GM19025 (cell line): ENCODE data around the gene RNF187.

Experiments used
- ATAC-seq: cut with Tn5 transposase; IDR thresholded peaks from one replicate; pipeline ENCODE4 v1.9.1; 2021; ENCODE audit warnings: mild to moderate bottlenecking, low read depth, moderate library complexity; ENCODE audit not compliant: unreplicated experiment

The RNF187 gene

DNA sequence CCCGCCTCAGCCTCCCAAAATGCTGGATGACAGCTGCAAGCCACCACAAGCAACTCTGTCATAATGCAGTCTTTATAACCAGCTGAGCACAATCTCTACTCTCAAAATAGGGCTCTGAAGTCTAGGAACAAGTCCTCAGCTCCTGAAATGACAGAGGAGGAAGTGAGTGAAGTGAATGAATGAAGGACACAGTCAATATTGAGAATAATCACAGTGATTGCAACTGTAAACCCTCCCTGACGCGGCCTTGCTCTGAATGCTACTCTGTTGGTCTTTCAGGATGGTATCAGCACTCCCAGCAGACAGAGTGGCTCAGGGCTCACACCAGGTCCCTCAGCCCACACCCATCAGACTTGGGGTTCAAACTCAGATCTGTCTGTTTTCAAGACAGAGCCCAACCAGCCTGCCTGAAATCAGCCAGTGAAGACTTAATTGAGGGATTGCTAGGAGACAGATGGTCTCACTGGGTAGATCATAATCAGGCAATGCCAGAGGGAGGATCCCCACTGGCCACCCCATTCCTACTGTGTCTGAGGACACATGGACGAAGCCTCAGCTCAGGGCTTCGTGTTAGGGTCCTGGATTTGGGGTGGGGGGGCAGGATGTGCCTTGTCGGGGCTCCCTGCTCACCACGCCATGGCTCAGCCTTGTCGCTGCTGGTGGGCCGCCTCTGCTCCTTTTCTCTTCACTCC, 20.9 kb downstream of the RNF187 start:
- ATAC-seq = no peak

DNA sequence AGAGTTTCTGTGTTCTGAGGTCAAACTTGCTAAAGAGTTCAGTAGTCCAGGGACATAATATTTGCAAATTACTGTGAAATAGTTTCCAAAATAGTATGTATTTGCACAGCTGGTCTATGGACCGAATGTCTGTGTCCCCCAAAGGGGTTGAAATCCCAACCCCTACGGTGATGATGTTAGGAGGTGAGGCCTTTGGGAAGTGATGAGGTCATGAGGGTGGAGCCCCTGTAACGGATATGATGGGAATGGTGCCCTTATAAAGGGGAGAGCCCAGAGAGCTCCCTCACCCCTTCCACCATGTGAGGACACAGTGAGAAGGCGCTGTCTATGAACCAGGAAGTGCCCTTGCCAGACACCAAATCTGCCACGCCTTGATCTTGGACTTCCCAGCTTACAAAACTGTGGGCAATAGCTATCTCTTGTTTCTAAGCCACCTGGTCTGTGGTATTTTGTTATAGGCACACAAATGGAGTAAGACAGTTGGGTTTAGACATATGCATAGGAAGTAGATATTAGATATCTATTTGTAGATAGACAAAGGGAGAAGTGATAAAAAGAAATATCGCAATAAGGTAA, 21.7 kb downstream of the RNF187 start:
- ATAC-seq = no peak

DNA sequence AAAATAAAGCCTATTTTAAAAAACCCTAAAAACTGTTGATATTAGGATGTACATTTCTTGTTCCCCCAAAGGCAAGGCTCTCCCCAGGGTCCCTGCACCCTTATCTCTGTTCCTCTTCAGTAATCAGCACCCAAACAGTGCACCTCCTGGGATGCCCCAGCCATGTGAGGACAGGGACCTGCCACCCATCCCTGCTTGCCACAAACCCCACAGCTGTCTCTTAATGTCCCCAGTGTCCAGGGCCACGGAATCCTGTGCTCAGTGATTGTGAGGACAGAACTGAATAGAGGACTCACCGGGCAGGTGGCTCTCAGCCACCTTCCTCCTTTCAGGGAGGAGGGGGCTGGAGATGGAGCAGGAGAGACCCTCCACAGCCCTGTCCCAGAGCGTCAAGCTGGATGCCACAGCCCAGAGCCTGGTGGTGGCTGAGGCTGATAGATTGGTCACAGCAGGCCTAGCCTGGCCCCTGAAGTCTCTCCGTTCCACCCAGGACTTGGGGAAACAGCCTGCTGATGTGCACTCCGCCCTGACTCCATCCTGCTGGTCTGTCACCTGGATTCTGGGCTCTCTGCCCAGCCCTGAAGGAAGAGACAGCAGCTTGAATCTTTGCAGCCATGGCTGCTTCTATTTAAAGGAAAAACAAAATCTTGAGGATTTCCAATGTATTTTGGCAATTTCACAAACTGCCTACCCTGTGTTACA, 23.1 kb downstream of the RNF187 start:
- ATAC-seq = no peak

DNA sequence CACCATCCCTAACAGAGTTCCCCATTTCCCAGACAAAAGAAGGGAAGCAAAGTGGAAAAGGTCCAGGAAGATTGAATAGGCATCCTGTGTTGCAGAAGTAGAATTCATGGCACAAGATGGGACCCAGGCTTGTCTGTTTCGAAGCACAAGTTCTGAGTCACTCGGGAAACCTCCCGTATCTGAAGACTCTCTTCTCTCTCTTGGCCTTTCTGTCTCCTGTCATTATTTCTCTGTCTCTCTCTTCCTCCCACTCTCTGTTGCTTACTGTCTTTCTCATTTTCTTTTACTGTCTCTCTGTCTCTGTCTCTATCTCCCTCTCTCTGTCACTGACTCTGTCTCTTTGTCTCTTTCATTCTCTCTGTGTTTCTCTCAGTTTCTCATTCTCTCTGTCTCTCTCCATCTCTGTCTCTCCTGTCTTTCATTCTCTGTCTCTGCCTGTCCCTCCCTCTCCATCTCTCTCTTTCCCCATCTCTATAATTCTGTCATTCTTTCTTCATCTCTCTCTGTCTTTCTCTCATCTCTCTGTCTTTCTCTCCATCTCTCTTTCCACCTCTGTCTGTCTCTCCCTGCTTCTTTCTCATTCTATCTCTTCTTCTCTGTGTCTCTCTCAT, 23.7 kb downstream of the RNF187 start:
- no peak for ATAC-seq

DNA sequence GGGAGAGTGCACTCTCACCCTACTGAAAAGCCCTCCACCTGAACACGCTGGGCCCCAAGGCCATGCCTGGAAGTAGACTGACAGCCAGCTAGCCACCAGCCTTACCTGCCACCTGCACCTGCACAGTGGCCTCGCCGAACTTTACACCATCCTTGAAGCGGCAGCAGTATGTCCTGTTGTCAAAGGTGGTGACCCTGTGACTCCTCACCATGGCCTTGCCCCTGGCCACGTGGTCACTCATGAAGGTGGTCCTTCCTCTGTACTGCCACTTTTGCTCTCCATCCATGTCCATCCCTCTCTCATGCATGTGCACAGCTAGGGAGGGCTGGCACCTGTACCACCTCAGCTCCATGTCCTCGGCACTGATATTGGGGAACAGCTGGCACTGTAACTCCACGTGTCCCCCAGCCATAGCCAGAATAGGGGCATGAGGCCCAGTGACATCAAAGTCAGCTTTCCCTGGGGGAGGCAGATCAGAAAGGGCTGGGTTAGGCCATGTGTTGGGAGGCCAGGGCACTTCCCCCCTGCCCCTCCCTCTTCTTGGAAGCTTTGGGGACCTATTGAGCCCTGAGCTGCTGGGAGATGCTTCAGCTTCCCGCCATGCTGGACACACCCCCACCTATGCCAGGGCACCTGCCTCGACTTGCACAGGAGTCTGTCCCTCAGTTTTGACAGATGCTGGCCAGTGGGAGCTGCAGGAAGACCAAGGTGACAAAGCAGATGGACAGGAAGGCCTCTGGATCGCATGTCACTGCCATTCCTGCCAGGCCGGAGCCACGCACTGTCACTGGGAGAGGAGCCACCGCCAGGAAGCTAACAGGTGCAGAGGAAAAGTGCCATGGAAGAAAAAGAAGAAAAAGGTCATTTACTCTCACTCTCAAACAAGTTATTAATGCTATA, 24.6 kb downstream of the RNF187 start:
- no peak for ATAC-seq

DNA sequence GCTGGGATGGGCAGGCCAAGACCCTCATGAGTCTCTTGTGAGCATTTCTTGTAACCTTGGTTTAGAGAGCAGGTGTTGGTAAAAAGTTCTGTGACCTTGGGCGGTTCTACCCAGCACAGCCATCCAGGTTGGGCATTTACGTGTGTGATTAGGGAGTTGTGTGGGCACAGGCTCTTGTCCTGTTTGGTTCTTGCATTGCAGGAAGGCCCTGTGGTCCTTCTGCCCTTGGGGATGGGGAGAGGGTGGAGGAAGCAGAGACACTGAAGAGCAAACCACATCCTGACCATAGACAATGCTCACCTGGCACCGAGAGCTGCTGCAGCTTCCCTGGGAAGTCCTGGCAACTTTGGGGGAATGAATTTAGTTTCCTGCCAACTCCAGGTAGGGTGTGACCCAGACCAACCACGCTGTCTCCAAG, 25.6 kb downstream of the RNF187 start:
- no peak for ATAC-seq

DNA sequence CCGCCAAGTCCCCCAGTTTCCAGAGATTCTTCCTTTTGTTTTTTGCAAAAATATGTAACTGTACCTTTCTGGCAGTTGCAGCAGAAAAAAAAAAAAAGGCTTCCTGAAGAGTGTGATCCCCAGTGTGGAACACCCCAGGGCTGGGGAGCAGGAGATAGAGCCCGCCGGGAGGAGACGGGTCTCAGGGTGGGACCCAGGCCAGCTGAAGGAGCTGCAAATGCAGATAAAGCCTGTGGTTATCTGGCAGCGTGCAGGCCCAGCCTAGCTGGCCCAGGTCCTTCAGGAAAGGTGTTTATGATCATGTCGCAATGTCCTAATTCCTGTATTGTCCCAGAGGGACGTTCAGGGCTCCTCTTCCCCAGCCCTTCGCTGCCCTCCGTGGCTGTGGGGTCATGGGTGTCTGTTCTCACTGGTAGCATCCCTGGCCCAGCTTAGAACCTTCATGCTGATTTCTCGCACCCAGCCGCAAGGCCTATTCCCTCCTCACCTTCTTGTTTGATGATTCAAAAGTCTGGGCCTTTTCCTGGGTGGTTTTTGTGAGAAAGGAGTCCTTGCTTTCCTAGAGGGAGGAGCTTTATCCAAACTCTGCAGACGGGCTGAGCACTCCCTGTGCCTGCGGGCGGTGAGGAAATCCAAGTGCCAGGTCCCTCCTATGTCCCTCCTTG, 26.2 kb downstream of the RNF187 start:
- no peak for ATAC-seq

DNA sequence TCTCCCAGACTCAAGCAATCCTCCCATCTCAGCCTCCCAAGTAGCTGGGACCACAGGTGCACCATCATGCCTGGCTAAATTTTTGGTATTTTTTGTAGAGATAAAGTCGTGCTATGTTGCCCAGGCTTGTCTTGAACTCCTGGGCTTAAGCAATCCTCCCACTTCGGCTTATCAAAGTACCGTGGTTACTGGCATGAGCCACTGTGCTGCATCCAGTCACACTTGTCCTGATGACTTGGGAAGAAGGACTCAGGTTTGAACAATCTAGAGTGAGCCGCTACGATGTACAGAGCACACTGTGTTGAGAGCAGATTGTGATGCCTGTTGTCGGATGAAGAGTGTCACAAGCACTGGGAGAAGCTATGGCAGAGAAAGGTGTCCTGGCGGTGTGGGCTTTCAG, 27.2 kb downstream of the RNF187 start:
- ATAC-seq = no peak

DNA sequence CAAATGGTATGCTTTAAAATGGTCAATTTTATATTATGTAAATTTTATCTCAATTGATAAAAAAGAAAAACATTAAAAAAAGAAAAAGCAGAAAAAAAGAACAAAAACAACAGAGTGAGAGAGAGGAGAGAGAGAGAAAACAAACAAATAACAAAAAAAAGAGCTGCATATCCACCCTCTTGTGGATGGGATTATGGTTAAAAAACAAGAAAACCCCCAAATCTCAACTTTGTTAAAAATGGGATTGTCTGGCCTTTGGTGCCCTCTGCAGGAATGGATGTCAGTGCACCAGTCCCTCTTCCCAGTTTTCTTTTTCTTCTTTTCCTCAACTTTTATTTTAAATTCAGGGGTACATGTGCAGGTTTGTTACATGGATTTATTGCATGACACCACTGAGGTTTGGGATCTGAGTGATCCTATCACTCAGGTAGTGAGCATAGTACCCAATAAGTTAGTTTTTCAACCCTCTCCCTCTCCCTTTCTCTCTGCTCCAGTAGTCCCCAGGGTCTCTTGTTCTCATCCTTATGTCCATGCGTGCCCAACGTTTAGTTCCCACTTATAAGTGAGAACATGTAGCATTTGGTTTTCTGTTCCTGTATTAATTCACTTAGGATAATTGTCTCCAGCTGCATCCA, 28.1 kb downstream of the RNF187 start:
- no peak for ATAC-seq

DNA sequence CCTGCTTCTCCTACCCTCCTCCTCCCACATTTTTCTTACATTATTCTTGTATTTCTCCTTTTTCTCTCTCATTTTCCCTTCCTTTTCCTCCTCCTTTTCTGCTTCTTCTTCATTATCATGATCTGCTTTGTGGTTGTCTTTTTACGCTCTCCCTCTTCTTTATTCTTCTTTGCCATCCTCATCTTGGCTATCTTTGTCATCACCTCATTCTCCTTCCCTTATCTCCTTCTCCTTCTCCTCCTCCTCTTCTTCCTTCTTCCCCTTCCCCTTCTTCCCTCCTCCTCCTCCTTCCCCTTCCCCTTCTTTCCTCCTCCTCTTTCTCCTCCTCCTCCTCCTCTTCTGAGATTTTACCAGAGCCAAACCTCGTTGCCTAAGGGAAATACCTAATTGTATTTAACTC, 30.5 kb downstream of the RNF187 start:
- ATAC-seq = no peak

DNA sequence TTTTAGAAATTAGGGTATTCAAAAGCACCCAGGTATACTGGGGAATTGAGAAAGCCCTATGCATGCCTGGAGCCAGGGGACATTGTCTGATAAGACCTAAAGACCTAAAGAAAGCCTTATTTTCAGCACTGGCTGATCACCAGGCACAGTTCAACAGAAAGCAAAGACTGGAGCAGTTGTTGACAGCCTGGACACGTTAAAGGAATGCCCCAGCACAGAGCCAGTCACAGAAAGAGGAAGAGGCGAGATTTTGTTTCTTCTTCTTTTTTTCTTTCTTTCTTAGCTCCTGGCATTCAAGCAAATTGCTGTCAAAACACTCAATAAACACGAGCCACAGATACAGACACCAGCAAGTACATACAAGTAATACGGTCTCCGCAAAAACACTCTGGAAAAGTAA, 40.4 kb downstream of the RNF187 start:
- ATAC-seq = no peak

DNA sequence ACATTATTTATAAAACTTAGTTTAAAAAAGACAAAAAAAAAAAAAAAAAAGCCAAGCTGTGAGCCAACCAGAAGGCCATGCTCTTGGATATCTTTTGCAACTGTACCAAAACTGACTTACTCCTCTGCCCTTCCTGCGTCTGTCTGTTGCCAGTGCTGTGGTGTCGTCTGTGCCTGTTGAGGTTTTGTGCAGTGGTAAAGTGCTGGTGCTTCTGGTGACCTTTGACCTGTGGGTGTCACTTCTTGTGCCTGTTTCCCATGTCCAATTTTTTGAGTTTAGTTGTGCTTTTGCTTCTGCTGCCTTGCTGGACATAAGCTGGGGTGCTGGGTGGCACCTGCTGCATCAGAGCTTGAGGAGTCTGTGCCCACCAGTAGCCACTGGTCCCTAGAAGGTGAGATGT, 41.4 kb downstream of the RNF187 start:
- ATAC-seq = no peak

DNA sequence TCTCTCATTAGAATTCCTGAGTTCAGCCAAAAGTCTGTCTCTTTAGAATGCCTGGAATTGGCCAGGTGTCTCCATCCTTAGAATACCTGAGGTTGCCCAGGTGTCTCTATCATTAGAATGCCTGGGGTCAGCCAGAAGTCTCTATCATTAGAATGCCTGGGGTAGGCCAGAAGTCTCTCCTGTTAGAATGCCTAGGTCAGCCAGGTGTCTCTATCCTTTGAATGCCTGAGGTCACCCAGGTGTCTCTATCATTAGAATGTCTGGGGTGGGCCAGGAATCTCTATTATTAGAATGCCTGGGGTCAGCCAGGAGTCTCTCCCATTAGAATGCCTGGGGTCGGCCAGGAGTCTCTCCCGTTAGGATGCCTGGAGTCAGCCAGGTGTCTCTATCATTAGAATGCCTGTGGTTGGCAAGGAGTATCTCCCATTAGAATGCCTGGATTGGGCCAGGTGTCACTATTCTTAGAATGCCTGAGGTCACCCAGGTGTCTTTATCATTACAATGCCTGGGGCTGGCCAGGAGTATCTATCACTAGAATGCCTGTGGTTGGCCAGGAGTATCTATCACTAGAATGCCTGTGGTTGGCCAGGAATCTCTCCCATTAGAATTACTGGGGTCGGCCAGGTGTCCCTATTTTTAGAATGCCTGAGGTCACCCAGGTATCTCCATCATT, 43.0 kb downstream of the RNF187 start:
- no peak for ATAC-seq

DNA sequence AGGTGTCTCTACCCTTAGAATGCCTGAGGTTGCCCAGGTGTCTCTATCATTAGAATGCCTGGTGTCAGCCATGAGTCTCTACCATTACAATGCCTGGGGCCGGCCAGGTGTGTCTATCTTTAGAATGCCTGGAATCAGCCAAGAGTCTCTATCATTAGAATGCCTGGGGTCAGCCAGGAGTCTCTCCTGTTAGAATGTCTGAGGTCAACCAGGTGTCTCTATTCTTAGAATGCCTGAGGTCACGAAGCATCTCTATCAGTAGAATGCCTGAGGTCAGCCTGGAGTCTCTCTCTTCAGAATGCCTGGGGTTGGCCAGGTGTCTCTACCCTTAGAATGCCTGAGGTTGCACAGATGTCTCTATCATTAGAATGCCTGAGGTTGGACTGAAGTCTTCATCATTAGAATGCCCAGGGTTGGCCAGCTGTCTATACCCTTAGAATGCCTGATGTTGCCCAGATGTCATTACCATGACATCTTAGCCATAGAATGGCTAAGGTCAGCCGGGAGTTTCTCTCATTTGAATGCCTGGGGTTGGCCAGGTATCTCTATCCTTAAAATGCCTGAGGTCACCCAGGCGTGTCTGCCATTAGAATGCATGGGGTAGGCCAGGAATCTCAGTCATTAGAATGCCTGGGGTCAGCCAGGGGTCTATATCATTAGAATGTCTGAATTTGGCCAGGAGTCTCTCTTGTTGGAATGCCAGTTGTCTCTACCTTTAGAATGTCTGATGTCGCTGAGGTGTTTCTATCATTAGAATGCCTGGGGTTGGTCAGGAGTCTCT, 44.0 kb downstream of the RNF187 start:
- no peak for ATAC-seq

DNA sequence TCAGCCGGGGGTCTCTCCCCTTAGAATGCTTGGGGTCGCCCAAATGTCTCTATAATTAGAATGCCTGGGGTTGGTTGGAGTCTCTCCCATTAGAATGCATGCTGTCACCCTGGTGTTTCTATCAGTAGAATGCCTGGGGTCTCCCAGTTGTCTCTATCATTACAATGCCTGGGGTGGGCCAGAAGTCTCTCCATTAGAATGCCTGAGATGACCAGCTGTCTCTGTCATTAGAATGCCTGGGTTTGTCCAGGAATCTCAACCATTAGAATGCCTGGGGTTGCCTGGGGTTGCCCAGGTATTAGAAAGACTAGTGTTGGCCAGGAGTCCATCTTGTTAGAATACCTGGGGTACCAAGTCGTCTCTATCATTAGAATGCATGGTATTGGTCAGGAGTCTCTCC, 51.6 kb downstream of the RNF187 start:
- ATAC-seq = no peak

DNA sequence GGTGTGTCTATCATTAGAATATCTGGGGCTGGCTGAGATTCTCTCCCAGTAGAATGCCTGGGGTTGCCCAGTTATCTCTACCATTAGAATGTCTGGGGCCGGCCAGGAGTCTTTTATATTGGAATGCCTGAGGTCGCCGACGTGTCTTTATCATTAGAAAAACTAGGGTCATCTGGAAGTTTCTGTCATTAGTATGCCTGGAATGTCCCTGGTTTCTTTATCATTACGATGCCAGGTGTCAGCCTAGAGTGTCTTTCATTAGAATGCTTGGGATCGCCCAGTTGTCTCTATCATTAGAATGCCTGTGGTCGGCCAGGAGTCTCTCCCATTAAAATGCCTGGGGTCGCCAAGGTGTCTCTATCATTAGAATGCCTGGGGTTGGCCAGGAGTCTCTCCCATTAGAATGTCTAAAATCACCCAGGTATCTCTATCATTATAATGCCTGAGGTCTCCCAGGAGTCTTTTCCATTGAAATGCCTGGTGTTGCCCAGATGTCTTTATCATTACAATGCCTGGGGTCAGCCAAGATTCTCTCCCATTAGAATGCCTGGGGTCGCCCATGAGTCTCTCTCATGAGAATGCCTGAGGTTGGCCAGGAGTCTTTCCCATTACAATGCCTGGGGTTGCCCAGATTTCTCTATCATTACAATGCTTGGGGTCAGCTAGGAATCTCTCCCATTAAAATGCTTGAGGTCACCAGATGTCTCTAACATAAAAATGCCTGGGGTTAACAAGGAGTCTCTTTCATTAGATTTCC, 53.2 kb downstream of the RNF187 start:
- no peak for ATAC-seq

DNA sequence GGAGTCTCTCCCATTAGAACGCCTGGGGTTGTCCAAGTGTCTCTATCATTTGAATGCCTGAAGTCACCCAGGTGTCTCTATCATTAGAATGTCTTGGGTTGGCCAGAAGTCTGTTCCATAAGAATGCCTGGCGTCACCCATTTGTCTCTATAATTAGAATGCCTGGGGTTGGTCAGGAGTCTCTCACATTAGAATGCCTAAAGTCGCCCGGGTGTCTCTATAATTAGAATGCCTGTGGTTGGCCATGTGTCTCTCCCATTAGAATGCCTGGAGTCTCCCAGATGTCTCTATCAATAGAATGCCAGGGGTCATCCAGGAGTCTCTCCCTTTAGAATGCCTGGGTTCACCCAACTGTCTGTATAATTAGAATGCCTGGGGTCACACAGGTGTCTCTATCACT, 54.5 kb downstream of the RNF187 start:
- ATAC-seq = no peak

DNA sequence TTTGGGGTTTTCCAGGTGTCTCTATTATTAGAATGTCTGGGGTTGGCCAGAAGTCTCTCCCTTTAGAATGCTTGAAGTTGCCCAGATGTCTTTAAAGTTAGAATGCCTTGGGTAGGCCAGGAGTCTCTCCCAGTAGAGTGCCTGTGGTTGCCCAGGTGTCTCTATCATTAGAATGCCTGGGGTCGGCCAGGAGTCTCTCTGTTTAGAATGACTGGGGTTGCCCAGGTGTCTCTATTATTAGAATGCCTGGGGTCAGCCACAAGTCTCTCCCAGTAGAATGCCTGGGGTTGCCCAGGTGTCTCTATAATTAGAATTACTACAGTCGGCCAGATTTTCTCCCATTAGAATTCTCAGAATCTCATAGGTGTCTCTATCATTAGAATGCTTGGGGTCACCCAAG, 55.2 kb downstream of the RNF187 start:
- no peak for ATAC-seq
